Muscle of leg (tissue), 11 donors: ENCODE measurements around the gene QPRT. TPM values are rescaled to one million over a fixed set of nuclear protein-coding genes. Genes with fewer than 3 reads are reported as not detected.
"Not testable (repeated sequence)": the region's sequence is repeated elsewhere in the genome, so short reads cannot be mapped to it uniquely, and the experiment has no call there.

Experiments used
- DNase-seq: peaks from one replicate; pipeline ENCODE4 v3.0.0; 2013
- H3K27ac ChIP-seq: one replicate; pipeline ENCODE4 v1.5.1; 2013; ENCODE audit warnings: mild to moderate bottlenecking, low read length, control low read depth
- H3K27me3 ChIP-seq: one replicate; pipeline ENCODE4 v1.6.1; 2013; ENCODE audit warnings: low read length; ENCODE audit not compliant: control insufficient read depth, insufficient read depth
- H3K36me3 ChIP-seq: one replicate; pipeline ENCODE4 v1.6.1; 2013; ENCODE audit warnings: low read length; ENCODE audit not compliant: control insufficient read depth, insufficient read depth
- H3K4me1 ChIP-seq: one replicate; pipeline ENCODE4 v1.6.1; 2013; ENCODE audit warnings: low read length; ENCODE audit not compliant: control insufficient read depth, insufficient read depth
- H3K4me3 ChIP-seq: one replicate; pipeline ENCODE4 v1.5.1; 2013; ENCODE audit warnings: low read length, control low read depth
- H3K9me3 ChIP-seq: replicated peaks from 2 replicates; pipeline ENCODE4 v1.6.1; 2013; ENCODE audit warnings: low read depth, low read length; ENCODE audit not compliant: control insufficient read depth
- WGBS: methylation state at CpG from one replicate; pipeline ENCODE4 v1.1.5; 2013; ENCODE audit warnings: missing lambda C conversion rate; ENCODE audit not compliant: insufficient coverage; 5-methylcytosine and 5-hydroxymethylcytosine counted together
- polyA plus RNA-seq, 8 donors: library from polyadenylated mRNA; unstranded; fragments of 120-200 nt; gene quantifications; one replicate each; pipeline versions ENCODE4 v1.2.1 to v1.2.3, GENCODE V29; 2013; ENCODE audit warnings: inconsistent platforms in 1 of 8, low replicate concordance in 1 of 8; ENCODE audit not compliant: insufficient read length in 8 of 8, insufficient read depth in 1 of 8
- total RNA-seq: library from RNA; stranded (reverse); fragments of 120-200 nt; gene quantifications from one replicate; pipeline ENCODE4 v1.2.4, GENCODE V29; 2013

The QPRT gene
- total and polyA plus RNA-seq, 9 donors = 57.1 to 97.7 (median 66.7) TPM

- DNase-seq = peak; percentile 41
- H3K4me3 ChIP-seq = no peak overlapping the region
- no peaks in the 10 kb centered on the region for H3K4me1 ChIP-seq
- no peak overlapping the region for H3K27ac ChIP-seq
- H3K9me3 ChIP-seq = no peaks in the 10 kb centered on the region
- whole genome bisulfite sequencing = 86% methylated on average over 6 of the region's 9 CpGs
- no peaks in the 10 kb centered on the region for H3K27me3 ChIP-seq
- H3K36me3 ChIP-seq = no peaks in the 10 kb centered on the region
Observed at GRCh38 chr16:29644338-29644857, 34.6 kb upstream of the QPRT start.

- H3K4me1 ChIP-seq = no peaks in the 10 kb centered on the region
- H3K27me3 ChIP-seq = no peaks in the 10 kb centered on the region
- H3K36me3 ChIP-seq = no peaks in the 10 kb centered on the region
- no CpG with 5 or more reads among the region's 4 CpGs for WGBS
- no peaks in the 10 kb centered on the region for H3K9me3 ChIP-seq
- no peak for DNase-seq
- H3K27ac ChIP-seq = peak overlapping the region; percentile 55
- no peak overlapping the region for H3K4me3 ChIP-seq
Observed at GRCh38 chr16:29644973-29645693, 33.8 kb upstream of the QPRT start.

DNA sequence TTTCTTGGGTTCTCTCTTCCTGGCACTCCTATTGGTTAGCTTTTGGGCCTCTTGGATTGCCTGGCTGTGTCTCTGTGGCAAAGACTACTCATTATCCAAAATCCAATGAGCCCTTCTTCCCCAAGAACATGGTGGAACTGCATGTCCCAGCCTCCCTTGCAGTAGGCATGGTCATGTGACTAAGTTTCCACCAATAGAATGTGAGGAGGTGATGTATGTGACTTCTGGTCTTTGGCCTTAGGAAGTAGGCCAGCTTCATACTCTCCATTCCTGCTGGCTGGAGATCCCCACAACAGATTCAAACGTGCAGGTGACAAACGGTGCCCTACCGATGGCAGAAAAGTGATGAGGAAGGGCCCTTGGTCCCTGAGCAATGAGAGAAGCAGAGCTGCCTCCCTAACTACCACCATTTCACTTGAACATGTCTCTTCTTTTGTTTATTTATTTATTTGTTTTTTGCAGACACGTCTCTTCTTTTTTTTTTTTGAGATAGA lies 33.2 kb upstream of the QPRT start:
- no peaks in the 10 kb centered on the region for H3K27me3 ChIP-seq
- WGBS = no CpG with 5 or more reads among the region's 4 CpGs
- H3K4me3 ChIP-seq = no peak overlapping the region
- H3K27ac ChIP-seq = no peak overlapping the region
- no peaks in the 10 kb centered on the region for H3K36me3 ChIP-seq
- DNase-seq = no peak
- H3K4me1 ChIP-seq = no peaks in the 10 kb centered on the region
- H3K9me3 ChIP-seq = no peaks in the 10 kb centered on the region

- Histone ChIP-seq H3K4me1 (no peaks in the 10 kb centered on the region), H3K4me3 (no peak overlapping the region), H3K36me3 (no peaks in the 10 kb centered on the region), H3K27me3 (no peaks in the 10 kb centered on the region), H3K9me3 (no peaks in the 10 kb centered on the region), H3K27ac (no peak overlapping the region)
- WGBS = 60% methylated on average over 2 of the region's 3 CpGs
- no peak for DNase-seq
Observed at GRCh38 chr16:29646947-29647346, 32.0 kb upstream of the QPRT start.

DNA sequence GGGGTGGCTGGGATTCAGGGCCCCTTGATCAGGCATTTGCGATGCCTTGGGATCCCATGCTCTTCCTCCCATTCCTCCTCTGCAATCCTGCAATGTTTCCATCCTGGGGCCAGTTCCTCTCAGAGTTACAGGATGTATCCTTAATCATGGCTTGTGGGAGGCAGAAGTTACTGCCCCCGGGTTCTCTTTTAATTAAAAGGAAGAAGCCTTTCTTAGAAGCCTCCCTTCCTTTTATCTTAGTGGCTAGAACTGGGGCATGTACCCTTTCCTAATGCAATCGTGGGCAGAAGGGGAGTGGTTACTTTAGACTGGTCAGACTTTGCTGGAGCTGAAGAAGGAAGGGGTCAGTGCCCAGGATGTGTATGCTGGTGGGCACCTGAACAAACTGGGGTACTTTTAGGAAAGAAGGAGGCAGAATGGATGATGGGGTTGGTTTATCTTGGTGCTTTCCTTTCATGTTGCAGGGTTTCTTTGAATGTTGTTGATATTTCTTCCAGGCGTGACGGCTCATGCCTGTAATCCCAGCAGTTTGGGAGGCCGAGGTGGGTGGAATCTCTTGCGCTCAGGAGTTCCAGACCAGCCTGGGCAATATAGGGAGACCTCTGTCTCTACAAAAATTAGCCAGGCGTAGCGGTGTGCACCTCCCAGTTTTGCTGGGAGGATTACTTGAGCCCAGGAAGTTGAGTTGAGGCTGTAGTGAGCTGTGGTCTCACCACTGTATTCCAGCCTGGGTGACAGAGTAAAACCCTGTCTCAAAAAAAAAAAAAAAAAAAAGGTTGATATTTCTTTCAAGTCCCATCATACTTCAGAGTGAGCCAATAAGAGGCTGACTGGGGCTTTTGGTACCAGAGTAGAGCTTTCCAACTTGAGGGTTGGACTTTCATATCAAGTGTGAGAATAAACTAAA lies 29.1 kb upstream of the QPRT start:
- DNase-seq = no peak
- whole genome bisulfite sequencing = 59% methylated on average over 4 of the region's 9 CpGs
- Histone ChIP-seq H3K4me1 (no peaks in the 10 kb centered on the region), H3K27me3 (no peaks in the 10 kb centered on the region), H3K36me3 (no peaks in the 10 kb centered on the region), H3K9me3 (no peaks in the 10 kb centered on the region), H3K4me3 (no peak overlapping the region), H3K27ac (no peak overlapping the region)

- H3K4me3 ChIP-seq = no peak overlapping the region
- no peak overlapping the region for H3K27ac ChIP-seq
- no peaks in the 10 kb centered on the region for H3K36me3 ChIP-seq
- no peak for DNase-seq
- H3K27me3 ChIP-seq = no peaks in the 10 kb centered on the region
- H3K4me1 ChIP-seq = no peaks in the 10 kb centered on the region
- no peaks in the 10 kb centered on the region for H3K9me3 ChIP-seq
- WGBS = no CpG with 5 or more reads among the region's 2 CpGs
Observed at GRCh38 chr16:29650771-29651170, 28.2 kb upstream of the QPRT start.

DNA sequence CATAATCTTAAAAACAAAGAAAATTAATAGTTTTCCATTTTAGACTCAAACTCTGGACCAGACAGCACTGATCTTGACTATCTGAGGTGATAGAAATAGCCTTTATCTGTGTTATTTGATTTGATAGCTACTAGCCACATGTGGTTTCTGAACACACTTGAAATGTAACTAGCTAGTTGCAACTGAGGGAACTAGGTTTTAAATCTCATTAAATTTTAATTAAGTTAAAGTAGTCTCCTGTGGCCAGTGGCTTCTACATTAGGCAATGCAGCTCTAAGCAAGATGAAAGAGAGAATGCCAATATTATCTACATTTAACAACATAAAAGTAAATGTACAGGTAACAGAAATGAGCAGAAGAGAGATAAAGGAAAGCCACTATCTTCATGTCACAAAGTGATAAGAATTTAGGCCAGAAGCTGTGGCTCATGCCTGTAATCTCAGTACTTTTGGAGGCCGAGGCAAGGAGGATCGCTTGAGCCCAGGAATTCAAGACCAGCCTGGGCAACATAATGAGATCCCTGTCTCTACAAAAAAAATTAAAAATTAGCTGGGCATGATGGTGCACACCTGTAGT lies 27.1 kb upstream of the QPRT start:
- H3K27ac ChIP-seq = no peak overlapping the region
- no peaks in the 10 kb centered on the region for H3K36me3 ChIP-seq
- no peaks in the 10 kb centered on the region for H3K4me1 ChIP-seq
- DNase-seq = no peak
- H3K27me3 ChIP-seq = no peaks in the 10 kb centered on the region
- no CpG with 5 or more reads among the region's 2 CpGs for WGBS
- H3K9me3 ChIP-seq = no peaks in the 10 kb centered on the region
- H3K4me3 ChIP-seq = no peak overlapping the region

- no peak overlapping the region for H3K4me3 ChIP-seq
- H3K27ac ChIP-seq = no peak overlapping the region
- no peaks in the 10 kb centered on the region for H3K9me3 ChIP-seq
- H3K4me1 ChIP-seq = no peaks in the 10 kb centered on the region
- WGBS = 39% methylated on average over 4 of the region's 12 CpGs
- H3K36me3 ChIP-seq = no peaks in the 10 kb centered on the region
- DNase-seq = peak; percentile 51
- no peaks in the 10 kb centered on the region for H3K27me3 ChIP-seq
Observed at GRCh38 chr16:29653471-29653870, 25.5 kb upstream of the QPRT start.

GRCh38 chr16:29653890-29654289 lies 25.1 kb upstream of the QPRT start:
- 72% methylated on average over 2 of the region's 7 CpGs for WGBS
- DNase-seq, H3K9me3 ChIP-seq: not testable (repeated sequence)

More at GRCh38 chr16:29653890-29654289, 25.1 kb upstream of the QPRT start:
- not testable (repeated sequence) for H3K4me3 ChIP-seq, H3K27me3 ChIP-seq, H3K4me1 ChIP-seq, H3K36me3 ChIP-seq, H3K27ac ChIP-seq
